ENCODE results near the gene SUSD3.
A peak's percentile ranks its signal among the peaks of the same experiment; 100 is the strongest.

Gene SUSD3

DNA sequence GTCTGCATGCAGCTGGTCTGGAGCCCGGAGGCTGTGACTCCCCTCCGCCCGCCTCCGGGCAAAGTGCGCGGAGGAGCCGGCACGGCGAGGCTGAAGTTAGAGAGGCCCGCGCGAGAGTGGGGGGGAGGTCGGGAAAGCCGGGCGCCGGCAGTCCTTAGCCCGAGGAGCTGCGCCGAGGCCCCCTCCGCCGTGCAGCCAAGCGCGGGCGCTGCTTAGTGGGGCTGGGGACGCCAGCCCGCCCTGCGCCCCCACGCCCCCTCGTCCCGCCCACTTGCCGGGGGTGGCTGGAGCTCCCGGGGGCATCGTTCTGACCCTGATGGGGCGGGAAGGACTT lies 75.1 kb downstream of the SUSD3 start:
- DNase-seq (ENCODE audit: insufficient read length, low spot score) = peak; percentile 76
- FAIRE-seq = no peak
- TF ChIP-seq POLR2A (IDR thresholded peaks at IDR 0.05; ENCODE audit: low read depth, low read length) (no peak), POU2F2 (IDR thresholded peaks at IDR 0.05; ENCODE audit: low read depth, low read length) (no peak), SPI1 (IDR thresholded peaks at IDR 0.05; ENCODE audit: low read depth, low read length) (no peak), POLR2AphosphoS5 (IDR thresholded peaks at IDR 0.05; ENCODE audit: low read depth, low read length) (no peak), PAX5 (IDR thresholded peaks at IDR 0.05; ENCODE audit: insufficient read depth, low read length, severe bottlenecking) (no peak), TAF1 (IDR thresholded peaks at IDR 0.05; ENCODE audit: low read depth, low read length) (no peak)

DNA sequence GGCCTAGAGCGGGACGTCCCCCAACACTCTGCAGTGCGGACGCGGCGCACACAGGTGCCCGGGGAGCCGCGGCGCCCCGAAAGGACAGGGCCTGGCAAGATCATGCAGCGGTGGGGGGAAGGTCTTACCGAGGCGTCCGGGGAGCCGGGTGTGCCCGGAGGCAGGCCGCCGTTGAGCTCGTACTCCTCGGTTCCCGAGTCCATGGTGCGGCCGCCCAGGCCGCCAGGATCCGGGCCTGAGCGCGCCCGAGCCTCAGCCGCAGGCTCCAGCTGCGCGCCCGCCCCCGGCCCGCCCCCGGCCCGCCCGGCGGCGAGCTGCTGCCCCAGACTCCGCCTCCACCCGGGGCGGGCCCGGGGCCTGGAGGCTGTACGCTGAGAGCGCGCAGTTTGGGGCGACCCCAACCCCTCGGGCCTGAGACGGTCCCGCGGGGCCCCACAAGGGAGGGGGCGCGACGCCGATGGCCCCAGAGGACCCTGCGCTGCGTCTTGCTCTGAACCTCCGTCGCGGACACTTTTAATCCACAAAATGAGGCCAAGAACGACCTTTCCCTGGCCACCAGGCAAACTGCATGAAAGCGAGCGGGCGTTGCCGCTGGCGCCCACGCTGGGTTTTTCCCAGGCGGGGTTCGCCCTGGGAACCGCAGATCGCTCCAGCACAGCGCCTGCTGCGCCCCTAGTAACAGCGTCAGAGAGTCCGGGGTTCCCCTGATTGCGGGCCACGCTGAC lies 75.7 kb downstream of the SUSD3 start, which contains the start of gene NINJ1:
NINJ1 (minus strand) TSS at position 237 of the 725 bp plus-strand sequence; CDS start at position 203, 34 bp downstream.
- DNase-seq (ENCODE audit: insufficient read length, low spot score) (peak; percentile 96), FAIRE-seq (peak; percentile 82)
- TF ChIP-seq POLR2AphosphoS5 (IDR thresholded peaks at IDR 0.05; ENCODE audit: low read depth, low read length) (peak; percentile 63), SPI1 (IDR thresholded peaks at IDR 0.05; ENCODE audit: low read depth, low read length) (no peak), TAF1 (IDR thresholded peaks at IDR 0.05; ENCODE audit: low read depth, low read length) (peak; percentile 12; the same call in 1 of the 2 replicates), POLR2A (IDR thresholded peaks at IDR 0.05; ENCODE audit: low read depth, low read length) (peak; percentile 77), PAX5 (IDR thresholded peaks at IDR 0.05; ENCODE audit: insufficient read depth, low read length, severe bottlenecking) (no peak), POU2F2 (IDR thresholded peaks at IDR 0.05; ENCODE audit: low read depth, low read length) (peak; percentile 60; the same call in 1 of the 2 replicates)

Data from GM12891 (cell line).